ENCODE measurements around the gene LYPD3.
A peak's percentile ranks its signal among the peaks of the same experiment; 100 is the strongest.

Gene LYPD3

GRCh38 chr19:43498233-43498842 lies 32.9 kb upstream of the LYPD3 start:
- no peaks in the 10 kb centered on the region for H3K9me3 Mint-ChIP-seq
- H3K4me1 Mint-ChIP-seq (ENCODE audit: low read depth), result peaks cover 40% of the 10 kb centered on the region
- intact Hi-C loops (cut with micrococcal nuclease), result no loop called here
- peaks cover 4% of the 10 kb centered on the region for H3K27me3 Mint-ChIP-seq
- H3K27ac Mint-ChIP-seq, result peak overlapping the region; percentile 0
- no peak overlapping the region for H3K4me3 Mint-ChIP-seq
- peaks cover 91% of the 10 kb centered on the region for H3K36me3 Mint-ChIP-seq (ENCODE audit: low read depth)

GRCh38 chr19:43496960-43497359 lies 31.6 kb upstream of the LYPD3 start:
- no peaks in the 10 kb centered on the region for H3K27me3 Mint-ChIP-seq
- no peak overlapping the region for H3K4me3 Mint-ChIP-seq
- H3K4me1 Mint-ChIP-seq (ENCODE audit: low read depth), result peaks cover 27% of the 10 kb centered on the region
- H3K27ac Mint-ChIP-seq, result no peak overlapping the region
- intact Hi-C loops (cut with micrococcal nuclease), result no loop called here
- no peaks in the 10 kb centered on the region for H3K9me3 Mint-ChIP-seq
- H3K36me3 Mint-ChIP-seq (ENCODE audit: low read depth), result peaks cover 87% of the 10 kb centered on the region

GRCh38 chr19:43495082-43495481 lies 29.7 kb upstream of the LYPD3 start:
- Mint-ChIP-seq H3K4me3 (no peak overlapping the region), H3K27me3 (no peaks in the 10 kb centered on the region), H3K9me3 (no peaks in the 10 kb centered on the region), H3K27ac (no peak overlapping the region), H3K4me1 (ENCODE audit: low read depth) (peaks cover 30% of the 10 kb centered on the region), H3K36me3 (ENCODE audit: low read depth) (peaks cover 81% of the 10 kb centered on the region)
- intact Hi-C loops (cut with micrococcal nuclease), result no loop called here

DNA sequence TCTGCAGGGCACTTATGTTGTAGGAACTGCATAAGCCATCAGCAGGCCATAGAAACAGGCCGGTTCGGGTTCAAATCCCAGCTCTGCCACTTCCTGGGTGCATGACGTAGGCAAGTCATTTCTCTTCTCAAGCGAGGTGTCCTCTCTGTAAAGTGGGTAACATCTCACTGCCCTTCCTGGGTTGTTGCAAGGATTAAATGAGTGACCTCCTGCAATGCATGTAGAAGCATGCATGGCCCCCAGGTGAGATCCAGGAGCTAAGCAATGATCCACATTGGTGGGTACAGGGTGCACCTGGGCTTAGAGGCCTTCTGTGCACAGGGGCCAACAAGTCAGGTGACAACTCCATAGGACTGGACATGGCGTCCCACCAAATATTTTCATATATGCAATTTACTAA lies 25.4 kb upstream of the LYPD3 start:
- intact Hi-C loops (cut with micrococcal nuclease), result no loop called here
- Mint-ChIP-seq H3K9me3 (no peaks in the 10 kb centered on the region), H3K4me1 (ENCODE audit: low read depth) (peaks cover 58% of the 10 kb centered on the region), H3K4me3 (no peak overlapping the region), H3K27ac (no peak overlapping the region), H3K36me3 (ENCODE audit: low read depth) (peaks cover 52% of the 10 kb centered on the region), H3K27me3 (no peaks in the 10 kb centered on the region)

DNA sequence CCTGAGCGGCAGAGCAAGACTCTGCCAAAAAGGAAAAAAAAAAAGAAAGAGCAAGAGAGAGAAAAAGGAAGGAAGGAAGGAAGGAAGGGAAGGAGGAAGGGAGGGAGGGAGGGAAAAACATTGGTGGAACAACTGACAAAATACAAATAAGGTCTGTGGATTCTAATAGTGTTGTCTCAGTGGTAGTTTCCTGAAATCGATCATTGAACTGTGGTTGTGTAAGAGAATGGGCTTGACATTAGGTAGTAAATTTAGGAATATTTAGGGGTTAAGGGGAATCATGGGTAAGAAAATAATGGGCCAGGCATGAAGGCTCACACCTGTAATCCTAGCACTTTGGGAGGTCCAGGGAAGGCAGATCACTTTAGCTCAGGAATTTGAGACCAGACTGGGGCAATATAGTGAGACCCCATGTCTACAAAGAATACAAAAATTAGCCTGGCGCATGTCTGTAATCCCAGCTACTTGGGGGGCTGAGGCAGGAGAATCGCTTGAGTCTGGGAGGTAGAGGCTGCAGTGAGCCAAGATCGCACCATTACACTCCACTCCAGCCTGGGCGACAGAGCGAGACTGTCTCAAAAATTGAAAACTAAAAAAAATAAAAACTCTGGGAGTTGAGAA lies 24.7 kb upstream of the LYPD3 start:
- intact Hi-C loops (cut with micrococcal nuclease), result loop anchor here (5.0 kb wide), 1 partner anchor 38 kb away; no protein-coding TSS in a partner anchor
- Mint-ChIP-seq H3K27ac (peak overlapping the region; percentile 18), H3K27me3 (no peaks in the 10 kb centered on the region), H3K4me1 (ENCODE audit: low read depth) (peaks cover 55% of the 10 kb centered on the region), H3K4me3 (no peak overlapping the region), H3K36me3 (ENCODE audit: low read depth) (peaks cover 46% of the 10 kb centered on the region), H3K9me3 (no peaks in the 10 kb centered on the region)

- intact Hi-C loops (cut with micrococcal nuclease), result loop anchor here (5.0 kb wide), 1 partner anchor 37 kb away; no protein-coding TSS in a partner anchor
- Mint-ChIP-seq H3K27ac (peak overlapping the region; percentile 18), H3K36me3 (ENCODE audit: low read depth) (peaks cover 38% of the 10 kb centered on the region), H3K9me3 (no peaks in the 10 kb centered on the region), H3K27me3 (no peaks in the 10 kb centered on the region), H3K4me1 (ENCODE audit: low read depth) (peaks cover 49% of the 10 kb centered on the region), H3K4me3 (no peak overlapping the region)
These were observed 23.9 kb upstream of the LYPD3 start for GRCh38 chr19:43489310-43489709.

DNA sequence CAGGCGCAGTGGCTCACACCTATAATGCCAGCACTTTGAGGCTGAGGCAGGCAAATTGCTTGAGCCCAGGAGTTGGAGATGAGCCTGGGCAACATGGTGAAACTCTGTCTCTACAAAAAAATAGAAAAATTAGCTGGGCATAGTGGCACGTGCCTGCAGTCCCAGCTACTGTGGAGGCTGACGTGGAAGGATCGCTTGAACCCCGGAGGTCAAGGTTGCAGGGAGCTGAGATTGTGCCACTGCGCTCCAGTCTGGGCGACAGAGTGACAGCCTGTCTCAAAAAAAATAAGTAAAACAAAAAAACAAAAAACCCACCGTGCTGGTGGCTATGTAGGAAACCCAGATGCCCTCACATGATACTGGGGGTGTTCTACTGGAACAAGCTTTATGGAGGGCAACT lies 22.8 kb upstream of the LYPD3 start:
- intact Hi-C loops (cut with micrococcal nuclease), result loop anchor here (5.0 kb wide), 1 partner anchor 36 kb away; no protein-coding TSS in a partner anchor
- H3K27me3 Mint-ChIP-seq, result no peaks in the 10 kb centered on the region
- H3K36me3 Mint-ChIP-seq (ENCODE audit: low read depth), result peaks cover 35% of the 10 kb centered on the region
- peaks cover 48% of the 10 kb centered on the region for H3K4me1 Mint-ChIP-seq (ENCODE audit: low read depth)
- peak overlapping the region; percentile 82 for H3K27ac Mint-ChIP-seq
- no peak overlapping the region for H3K4me3 Mint-ChIP-seq
- H3K9me3 Mint-ChIP-seq, result no peaks in the 10 kb centered on the region

DNA sequence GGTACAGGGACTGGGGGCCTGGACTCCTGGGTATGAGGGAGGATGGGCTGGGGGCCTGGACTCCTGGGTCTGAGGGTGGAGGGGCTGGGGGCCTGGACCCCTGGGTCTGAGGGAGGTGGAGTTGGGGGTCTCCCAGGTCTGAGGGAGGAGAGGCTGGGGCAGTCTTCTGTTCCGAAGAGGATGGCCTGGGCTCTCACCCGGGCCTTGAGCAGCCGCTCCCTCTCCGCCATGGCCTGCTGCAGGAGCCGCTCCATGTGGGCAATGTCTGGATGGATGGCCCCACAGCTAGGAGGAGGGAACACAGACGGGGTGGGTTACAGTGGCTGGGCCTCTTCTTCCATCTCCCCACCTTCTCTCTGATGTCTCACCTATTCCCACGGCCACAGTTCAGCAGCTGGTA lies 21.0 kb upstream of the LYPD3 start:
- Mint-ChIP-seq H3K36me3 (ENCODE audit: low read depth) (peaks cover 44% of the 10 kb centered on the region), H3K4me1 (ENCODE audit: low read depth) (peaks cover 48% of the 10 kb centered on the region), H3K4me3 (peak overlapping the region; percentile 53), H3K27ac (peak overlapping the region; percentile 82), H3K9me3 (no peaks in the 10 kb centered on the region), H3K27me3 (no peaks in the 10 kb centered on the region)
- intact Hi-C loops (cut with micrococcal nuclease), result loop anchor here (5.0 kb wide), 1 partner anchor 34 kb away; no protein-coding TSS in a partner anchor

GRCh38 chr19:43485951-43486350 lies 20.5 kb upstream of the LYPD3 start:
- H3K27ac Mint-ChIP-seq, result peak overlapping the region; percentile 82
- peak overlapping the region; percentile 20 for H3K4me3 Mint-ChIP-seq
- peaks cover 49% of the 10 kb centered on the region for H3K36me3 Mint-ChIP-seq (ENCODE audit: low read depth)
- no peaks in the 10 kb centered on the region for H3K27me3 Mint-ChIP-seq
- intact Hi-C loops (cut with micrococcal nuclease), result loop anchor here (5.0 kb wide), 1 partner anchor 34 kb away; no protein-coding TSS in a partner anchor
- H3K9me3 Mint-ChIP-seq, result no peaks in the 10 kb centered on the region
- H3K4me1 Mint-ChIP-seq (ENCODE audit: low read depth), result peaks cover 48% of the 10 kb centered on the region

DNA sequence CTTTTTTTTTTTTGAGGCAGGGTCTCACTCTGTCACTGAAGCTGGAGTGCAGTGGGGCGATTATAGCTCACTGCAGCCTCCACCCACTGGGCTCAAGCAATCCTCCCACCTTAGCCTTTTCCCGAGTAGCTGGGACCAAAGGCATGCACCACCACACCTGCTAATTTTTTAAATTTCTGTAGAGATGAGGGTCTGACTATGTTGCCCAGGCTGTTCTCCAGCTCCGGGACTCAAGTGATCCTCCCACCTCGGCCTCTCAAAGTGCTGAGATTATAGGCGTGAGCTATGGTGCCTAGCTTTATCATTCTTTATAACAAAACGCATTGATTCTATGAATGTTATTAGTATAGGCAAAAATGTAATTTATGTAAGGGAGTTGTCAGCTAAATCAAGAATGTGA lies 17.9 kb upstream of the LYPD3 start:
- H3K27me3 Mint-ChIP-seq, result no peaks in the 10 kb centered on the region
- H3K4me3 Mint-ChIP-seq, result no peak overlapping the region
- no peaks in the 10 kb centered on the region for H3K9me3 Mint-ChIP-seq
- H3K4me1 Mint-ChIP-seq (ENCODE audit: low read depth), result peaks cover 25% of the 10 kb centered on the region
- peaks cover 55% of the 10 kb centered on the region for H3K36me3 Mint-ChIP-seq (ENCODE audit: low read depth)
- no peak overlapping the region for H3K27ac Mint-ChIP-seq
- intact Hi-C loops (cut with micrococcal nuclease), result no loop called here

GRCh38 chr19:43482193-43482592 lies 16.8 kb upstream of the LYPD3 start:
- Mint-ChIP-seq H3K27me3 (no peaks in the 10 kb centered on the region), H3K27ac (no peak overlapping the region), H3K36me3 (ENCODE audit: low read depth) (peaks cover 66% of the 10 kb centered on the region), H3K4me1 (ENCODE audit: low read depth) (peaks cover 15% of the 10 kb centered on the region), H3K4me3 (no peak overlapping the region), H3K9me3 (no peaks in the 10 kb centered on the region)
- intact Hi-C loops (cut with micrococcal nuclease), result no loop called here

DNA sequence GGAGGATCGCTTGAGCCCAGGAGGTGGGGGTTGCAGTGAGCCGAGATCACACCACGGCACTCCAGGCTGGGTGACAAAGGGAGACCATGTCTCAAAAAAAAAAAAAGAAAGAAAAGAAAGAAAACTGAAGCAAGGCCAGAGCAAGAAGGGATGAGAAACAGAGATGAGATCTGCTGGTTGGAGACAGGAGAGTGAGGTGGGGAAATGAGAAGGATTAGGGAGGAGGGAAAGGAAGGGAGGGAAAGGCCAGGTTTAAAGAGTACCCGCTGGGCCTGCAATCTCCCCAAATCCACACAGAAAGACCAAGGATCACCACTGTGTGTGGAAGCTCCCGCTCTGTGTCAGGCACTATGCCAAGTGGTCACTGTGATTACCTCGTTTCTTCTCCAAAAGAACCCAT lies 16.3 kb upstream of the LYPD3 start:
- Mint-ChIP-seq H3K4me1 (ENCODE audit: low read depth) (peaks cover 10% of the 10 kb centered on the region), H3K9me3 (no peaks in the 10 kb centered on the region), H3K27ac (no peak overlapping the region), H3K4me3 (no peak overlapping the region), H3K36me3 (ENCODE audit: low read depth) (peaks cover 70% of the 10 kb centered on the region), H3K27me3 (no peaks in the 10 kb centered on the region)
- intact Hi-C loops (cut with micrococcal nuclease), result no loop called here

GRCh38 chr19:43480574-43480973 lies 15.2 kb upstream of the LYPD3 start:
- Mint-ChIP-seq H3K9me3 (no peaks in the 10 kb centered on the region), H3K4me1 (ENCODE audit: low read depth) (peaks cover under 1% of the 10 kb centered on the region), H3K36me3 (ENCODE audit: low read depth) (peaks cover 70% of the 10 kb centered on the region), H3K27ac (no peak overlapping the region), H3K4me3 (no peak overlapping the region), H3K27me3 (no peaks in the 10 kb centered on the region)
- intact Hi-C loops (cut with micrococcal nuclease), result no loop called here

- Mint-ChIP-seq H3K9me3 (no peaks in the 10 kb centered on the region), H3K36me3 (ENCODE audit: low read depth) (peaks cover 75% of the 10 kb centered on the region), H3K4me1 (ENCODE audit: low read depth) (peaks cover 6% of the 10 kb centered on the region), H3K27ac (no peak overlapping the region), H3K4me3 (no peak overlapping the region), H3K27me3 (no peaks in the 10 kb centered on the region)
- intact Hi-C loops (cut with micrococcal nuclease), result no loop called here
These were observed 14.7 kb upstream of the LYPD3 start for GRCh38 chr19:43479961-43480561.

All from dendritic cell treated with granulocyte-macrophage colony-stimulating factor and Interleukin-4, amounts not matched to agents 40 ng/mL and 50 ng/mL, for 4 days (primary cell).